Measurements from ENCODE around the gene WFS1.

The WFS1 gene

GRCh38 chr4:6269616-6270511 is at the start of gene WFS1:
Gene WFS1 (plus strand): TSS chr4:6269850. CDS start chr4:6277456, 7,606 bp downstream.
- DNase-seq (ENCODE audit: low spot score): peak; percentile 100

- no peak for DNase-seq (ENCODE audit: low spot score)
Measured at GRCh38 chr4:6221301-6221850, 48.3 kb upstream of the WFS1 start.

GRCh38 chr4:6221851-6222760 is 47.5 kb upstream of the WFS1 start:
- no peak for DNase-seq (ENCODE audit: low spot score)

GRCh38 chr4:6222761-6223292 is 46.8 kb upstream of the WFS1 start:
- DNase-seq (ENCODE audit: low spot score): no peak

GRCh38 chr4:6224735-6225134 is 44.9 kb upstream of the WFS1 start:
- no peak for DNase-seq (ENCODE audit: low spot score)

- peak; percentile 57 for DNase-seq (ENCODE audit: low spot score)
Measured at GRCh38 chr4:6225469-6225868, 44.2 kb upstream of the WFS1 start.

GRCh38 chr4:6226506-6226905 is 43.1 kb upstream of the WFS1 start:
- no peak for DNase-seq (ENCODE audit: low spot score)

- no peak for DNase-seq (ENCODE audit: low spot score)
Measured at GRCh38 chr4:6227412-6228157, 42.1 kb upstream of the WFS1 start.

GRCh38 chr4:6228158-6229067 is 41.2 kb upstream of the WFS1 start:
- no peak for DNase-seq (ENCODE audit: low spot score)

GRCh38 chr4:6229095-6229494 is 40.6 kb upstream of the WFS1 start:
- no peak for DNase-seq (ENCODE audit: low spot score)

GRCh38 chr4:6229671-6230501 is 39.8 kb upstream of the WFS1 start:
- no peak for DNase-seq (ENCODE audit: low spot score)

GRCh38 chr4:6230502-6230785 is 39.2 kb upstream of the WFS1 start:
- no peak for DNase-seq (ENCODE audit: low spot score)

- DNase-seq (ENCODE audit: low spot score): no peak
Measured at GRCh38 chr4:6230827-6231662, 38.6 kb upstream of the WFS1 start.

GRCh38 chr4:6231663-6232165 is 37.9 kb upstream of the WFS1 start:
- no peak for DNase-seq (ENCODE audit: low spot score)

- DNase-seq (ENCODE audit: low spot score): no peak
Measured at GRCh38 chr4:6232836-6233785, 36.5 kb upstream of the WFS1 start.

GRCh38 chr4:6233929-6234328 is 35.7 kb upstream of the WFS1 start:
- DNase-seq (ENCODE audit: low spot score): no peak

- DNase-seq (ENCODE audit: low spot score): no peak
Measured at GRCh38 chr4:6235012-6235411, 34.6 kb upstream of the WFS1 start.

All from HuH-7 (cell line).